ACC112 (cell line): Measurements from ENCODE around the gene TIAM1.

Experiments used
- H2AFZ ChIP-seq: fragments of 200-600 bp; sonication (generic); one replicate; pipeline ENCODE4 v1.6.0; 2017; ENCODE audit warnings: antibody characterized with exemption, low read length; ENCODE audit not compliant: unreplicated experiment
- H3K27ac ChIP-seq: fragments of 200-600 bp; sonication (generic); 2 replicates; pipeline ENCODE4 v1.5.1; 2014; ENCODE audit warnings: low read depth, mild to moderate bottlenecking, antibody characterized with exemption, low read length, moderate library complexity
- H3K27me3 ChIP-seq: fragments of 200-600 bp; sonication (generic); 2 replicates; pipeline ENCODE4 v1.6.1; 2014; ENCODE audit warnings: mild to moderate bottlenecking, antibody characterized with exemption, low read length, moderate library complexity, mixed read lengths; ENCODE audit not compliant: insufficient read depth
- H3K36me3 ChIP-seq: fragments of 200-600 bp; sonication (generic); 2 replicates; pipeline ENCODE4 v1.6.1; 2016; ENCODE audit warnings: mild to moderate bottlenecking, antibody characterized with exemption, low read length, moderate library complexity, mixed read lengths; ENCODE audit not compliant: insufficient read depth
- H3K4me1 ChIP-seq: fragments of 200-600 bp; sonication (generic); one replicate; pipeline ENCODE4 v1.6.1; 2016; ENCODE audit warnings: low read length, mixed read lengths; ENCODE audit not compliant: insufficient read depth, unreplicated experiment, control insufficient read depth
- H3K4me3 ChIP-seq: fragments of 200-600 bp; sonication (generic); 2 replicates; pipeline ENCODE4 v1.5.1; 2014; ENCODE audit warnings: mild to moderate bottlenecking, low read depth, low read length
- H3K79me2 ChIP-seq: fragments of 200-600 bp; sonication (generic); one replicate; pipeline ENCODE4 v1.6.0; 2016; ENCODE audit warnings: low read length; ENCODE audit not compliant: control insufficient read depth, unreplicated experiment, insufficient read depth

The TIAM1 gene

GRCh38 chr21:31194510-31195293 is 149.4 kb downstream of the TIAM1 start:
- Histone ChIP-seq H3K79me2 (no peaks in the 10 kb centered on the region), H3K27me3 (no peaks in the 10 kb centered on the region), H3K27ac (no peak overlapping the region), H2AFZ (no peak overlapping the region), H3K4me1 (no peaks in the 10 kb centered on the region), H3K36me3 (peaks cover 2% of the 10 kb centered on the region; the same call in 1 of the 2 replicates), H3K4me3 (no peak overlapping the region)

- H2AFZ ChIP-seq, result no peak overlapping the region
- peaks cover 2% of the 10 kb centered on the region; the same call in 1 of the 2 replicates for H3K36me3 ChIP-seq
- no peaks in the 10 kb centered on the region for H3K4me1 ChIP-seq
- H3K27me3 ChIP-seq, result no peaks in the 10 kb centered on the region
- no peak overlapping the region for H3K27ac ChIP-seq
- H3K4me3 ChIP-seq, result no peak overlapping the region
- no peaks in the 10 kb centered on the region for H3K79me2 ChIP-seq
These were observed 150.3 kb downstream of the TIAM1 start for GRCh38 chr21:31193761-31194160.

- Histone ChIP-seq H3K27ac (no peak overlapping the region), H3K4me1 (no peaks in the 10 kb centered on the region), H2AFZ (no peak overlapping the region), H3K4me3 (no peak overlapping the region), H3K36me3 (peaks cover 2% of the 10 kb centered on the region; the same call in 1 of the 2 replicates), H3K79me2 (no peaks in the 10 kb centered on the region), H3K27me3 (no peaks in the 10 kb centered on the region)
These were observed 152.5 kb downstream of the TIAM1 start for GRCh38 chr21:31191553-31191952.

GRCh38 chr21:31190516-31190915 is 153.5 kb downstream of the TIAM1 start:
- no peak overlapping the region for H2AFZ ChIP-seq
- no peak overlapping the region for H3K27ac ChIP-seq
- no peak overlapping the region for H3K4me3 ChIP-seq
- no peaks in the 10 kb centered on the region for H3K4me1 ChIP-seq
- peaks cover 2% of the 10 kb centered on the region; the same call in 1 of the 2 replicates for H3K36me3 ChIP-seq
- H3K27me3 ChIP-seq, result no peaks in the 10 kb centered on the region
- no peaks in the 10 kb centered on the region for H3K79me2 ChIP-seq

GRCh38 chr21:31187499-31187898 is 156.6 kb downstream of the TIAM1 start:
- H3K4me1 ChIP-seq, result no peaks in the 10 kb centered on the region
- H2AFZ ChIP-seq, result no peak overlapping the region
- H3K36me3 ChIP-seq, result 0 out of 2 replicates have a peak, but pooled peaks cover 2% of the 10 kb centered on the region
- H3K27me3 ChIP-seq, result no peaks in the 10 kb centered on the region
- no peak overlapping the region for H3K4me3 ChIP-seq
- no peaks in the 10 kb centered on the region for H3K79me2 ChIP-seq
- no peak overlapping the region for H3K27ac ChIP-seq

GRCh38 chr21:31186916-31187315 is 157.1 kb downstream of the TIAM1 start:
- H3K27ac ChIP-seq, result no peak overlapping the region
- 0 out of 2 replicates have a peak, but pooled peaks cover under 1% of the 10 kb centered on the region for H3K36me3 ChIP-seq
- H3K79me2 ChIP-seq, result no peaks in the 10 kb centered on the region

GRCh38 chr21:31185663-31186062 is 158.4 kb downstream of the TIAM1 start:
- H3K36me3 ChIP-seq, result no peaks in the 10 kb centered on the region
- no peaks in the 10 kb centered on the region for H3K79me2 ChIP-seq
- H3K4me1 ChIP-seq, result no peaks in the 10 kb centered on the region

More at GRCh38 chr21:31186916-31187315, 157.1 kb downstream of the TIAM1 start:
- Histone ChIP-seq H3K27me3 (no peaks in the 10 kb centered on the region), H3K4me1 (no peaks in the 10 kb centered on the region), H2AFZ (no peak overlapping the region), H3K4me3 (no peak overlapping the region)

GRCh38 chr21:31184876-31185275 is 159.2 kb downstream of the TIAM1 start:
- no peak overlapping the region for H2AFZ ChIP-seq
- no peaks in the 10 kb centered on the region for H3K27me3 ChIP-seq
- no peak overlapping the region for H3K27ac ChIP-seq
- no peaks in the 10 kb centered on the region for H3K36me3 ChIP-seq
- no peaks in the 10 kb centered on the region for H3K79me2 ChIP-seq
- H3K4me3 ChIP-seq, result no peak overlapping the region
- no peaks in the 10 kb centered on the region for H3K4me1 ChIP-seq

More at GRCh38 chr21:31185663-31186062, 158.4 kb downstream of the TIAM1 start:
- no peak overlapping the region for H3K27ac ChIP-seq
- no peak overlapping the region for H3K4me3 ChIP-seq
- H3K27me3 ChIP-seq, result no peaks in the 10 kb centered on the region
- H2AFZ ChIP-seq, result no peak overlapping the region

GRCh38 chr21:31184459-31184858 is 159.6 kb downstream of the TIAM1 start:
- no peak overlapping the region for H3K27ac ChIP-seq
- no peaks in the 10 kb centered on the region for H3K79me2 ChIP-seq
- no peaks in the 10 kb centered on the region for H3K4me1 ChIP-seq
- no peaks in the 10 kb centered on the region for H3K36me3 ChIP-seq
- H3K4me3 ChIP-seq, result no peak overlapping the region
- no peaks in the 10 kb centered on the region for H3K27me3 ChIP-seq
- no peak overlapping the region for H2AFZ ChIP-seq

- H3K4me1 ChIP-seq, result no peaks in the 10 kb centered on the region
- no peak overlapping the region for H2AFZ ChIP-seq
- H3K27ac ChIP-seq, result no peak overlapping the region
- H3K4me3 ChIP-seq, result no peak overlapping the region
- no peaks in the 10 kb centered on the region for H3K27me3 ChIP-seq
- no peaks in the 10 kb centered on the region for H3K79me2 ChIP-seq
- no peaks in the 10 kb centered on the region for H3K36me3 ChIP-seq
These were observed 161.6 kb downstream of the TIAM1 start for GRCh38 chr21:31182231-31183140.
